GM12878 (cell line): ENCODE data around the gene CC2D1A. TPM values are rescaled to one million over a fixed set of nuclear protein-coding genes. Genes with fewer than 3 reads are reported as not detected.

Source experiments
- ATAC-seq: fragments of 200-7000 bp; cut with Tn5 transposase; 3 replicates; pipeline ENCODE4 v1.9.1; 2020; ENCODE audit warnings: mild to moderate bottlenecking, moderate library complexity
- BruUV-seq: library from RNA; stranded (reverse); fragments of 400-500 nt; replicated peaks from 2 replicates; lab custom pipeline; 2021; lab: Mats Ljungman, UMichigan
- CTCF ChIA-PET: fragments of 300-600 bp; sonication (Branson Sonifier 250); formaldehyde crosslinking; extraction: SDS; loops from one replicate; lab custom pipeline; 2021; ENCODE audit warnings: inconsistent platforms; lab: Yijun Ruan, JAX
- POLR2A ChIA-PET: fragments of 350-600 bp; formaldehyde crosslinking; extraction: SDS; loops from one replicate; lab custom pipeline; 2021; ENCODE audit warnings: inconsistent platforms; lab: Charles Lee
- RAD21 ChIA-PET: fragments of 300-600 bp; sonication (Branson Sonifier 250); formaldehyde crosslinking; loops from one replicate; lab custom pipeline; 2023; ENCODE audit warnings: antibody characterized with exemption; ENCODE audit not compliant: unreplicated experiment; lab: Charles Lee
- SMC1A ChIA-PET: fragments of 300-600 bp; sonication (Branson Sonifier 250); formaldehyde crosslinking; loops from one replicate; lab custom pipeline; 2023; ENCODE audit not compliant: unreplicated experiment, uncharacterized antibody; lab: Charles Lee
- DNase-seq: peaks from one replicate; pipeline ENCODE4 v3.0.0-alpha.2; 2011; ENCODE audit warnings: low read depth, low spot score
- FAIRE-seq: peaks from 3 replicates; lab custom pipeline; 2011; peaks lifted over from hg19 to GRCh38; lab: Jason Lieb, UNC
- H2AFZ ChIP-seq: 2 replicates; pipeline ENCODE4 v1.6.0; 2011; ENCODE audit warnings: low read depth, low read length, control low read depth; ENCODE audit not compliant: control insufficient read depth
- H3K27ac ChIP-seq: 2 replicates; pipeline ENCODE4 v1.5.1; 2011; ENCODE audit warnings: control low read depth; ENCODE audit not compliant: control insufficient read depth, insufficient read depth
- H3K27me3 ChIP-seq, 2 experiments: replicated peaks in 1 of 2; 2 replicates each; pipeline versions ENCODE4 v1.6.0 to v1.6.1; 2011; ENCODE audit warnings: low read length in 1 of 2; ENCODE audit not compliant: control insufficient read depth in 2 of 2, insufficient read depth in 2 of 2
- H3K36me3 ChIP-seq, 2 experiments: 2 replicates each; pipeline ENCODE4 v1.5.1; 2011; ENCODE audit warnings: low read length in 1 of 2; ENCODE audit not compliant: control insufficient read depth in 2 of 2, insufficient read depth in 2 of 2
- H3K4me1 ChIP-seq: 2 replicates; pipeline ENCODE4 v1.6.1; 2011; ENCODE audit warnings: mild to moderate bottlenecking, low read length, moderate library complexity, mixed read lengths; ENCODE audit not compliant: control insufficient read depth, insufficient read depth
- H3K4me2 ChIP-seq: 2 replicates; pipeline ENCODE4 v1.6.0; 2011; ENCODE audit warnings: control low read depth; ENCODE audit not compliant: control insufficient read depth, insufficient read depth
- H3K4me3 ChIP-seq: fragments of 200-600 bp; sonication (generic); 2 replicates; pipeline ENCODE4 v1.5.1; 2016
- H3K79me2 ChIP-seq: 2 replicates; pipeline ENCODE4 v1.6.0; 2011; ENCODE audit warnings: low read length; ENCODE audit not compliant: control insufficient read depth, insufficient read depth
- H3K9ac ChIP-seq: 2 replicates; pipeline ENCODE4 v1.8.0; 2011; ENCODE audit warnings: low read length, control low read depth, mixed read lengths; ENCODE audit not compliant: control insufficient read depth, insufficient read depth
- H3K9me3 ChIP-seq: replicated peaks from 3 replicates; pipeline ENCODE4 v1.5.1; 2011; ENCODE audit warnings: mild to moderate bottlenecking, low read length; ENCODE audit not compliant: control insufficient read depth, insufficient read depth
- H4K20me1 ChIP-seq: 2 replicates; pipeline ENCODE4 v1.6.0; 2011; ENCODE audit not compliant: control insufficient read depth, insufficient read depth
- CBFB ChIP-seq: IDR thresholded peaks from 2 replicates; pipeline ENCODE4 v1.6.1; 2016; ENCODE audit warnings: antibody characterized with exemption, low read depth
- DPF2 ChIP-seq: fragments of 450-650 bp; IDR thresholded peaks from 2 replicates; pipeline ENCODE4 v1.6.1; 2017; ENCODE audit warnings: mild to moderate bottlenecking
- E2F8 ChIP-seq: fragments of 450-650 bp; IDR thresholded peaks from 2 replicates; pipeline ENCODE4 v1.6.1; 2018; ENCODE audit warnings: mild to moderate bottlenecking, low read depth, moderate library complexity; ENCODE audit not compliant: partially characterized antibody
- FOS ChIP-seq: IDR thresholded peaks from 3 replicates; pipeline ENCODE4 v1.6.1; 2011; ENCODE audit warnings: borderline replicate concordance; ENCODE audit not compliant: insufficient read length; ENCODE audit errors: extremely low read depth
- LARP7 ChIP-seq: fragments of 450-650 bp; IDR thresholded peaks from 2 replicates; pipeline ENCODE4 v1.6.1; 2017; ENCODE audit warnings: mild to moderate bottlenecking
- MYB ChIP-seq: fragments of 150-350 bp; IDR thresholded peaks from 2 replicates; pipeline ENCODE4 v1.6.1; 2014; ENCODE audit warnings: mild to moderate bottlenecking, low read depth, low read length, borderline replicate concordance
- SMARCA5 ChIP-seq: fragments of 450-650 bp; IDR thresholded peaks from 2 replicates; pipeline ENCODE4 v1.6.1; 2017; ENCODE audit warnings: mild to moderate bottlenecking
- TAF1 ChIP-seq: IDR thresholded peaks from 2 replicates; pipeline ENCODE4 v1.6.1; 2011; ENCODE audit warnings: mild to moderate bottlenecking, low read depth, low read length, borderline replicate concordance
- YY1 ChIP-seq: IDR thresholded peaks from 2 replicates; pipeline ENCODE4 v1.6.1; 2011; ENCODE audit warnings: low read depth, mild to moderate bottlenecking, low read length
- ZNF687 ChIP-seq: fragments of 450-650 bp; IDR thresholded peaks from 2 replicates; pipeline ENCODE4 v1.6.1; 2017; ENCODE audit warnings: mild to moderate bottlenecking, moderate library complexity
- WGBS: methylation state at CpG from one replicate; pipeline ENCODE4 v1.1.6; 2016; ENCODE audit warnings: low lambda C conversion rate; ENCODE audit not compliant: insufficient replicate concordance, insufficient coverage; ENCODE audit errors: missing lambda C conversion rate; 5-methylcytosine and 5-hydroxymethylcytosine counted together
- in situ Hi-C: fragments of 300-500 bp; cut with MboI; formaldehyde crosslinking; loops from 9 replicates; pipeline ENCODE4 v1.14.3; 2018; ENCODE audit warnings: mixed read lengths
- intact Hi-C: fragments of 100-400 bp; cut with micrococcal nuclease; formaldehyde crosslinking; loops from one replicate; pipeline ENCODE4 v1.14.2; 2022; ENCODE audit not compliant: unreplicated experiment
- polyA plus RNA-seq, 11 experiments: library from polyadenylated mRNA; depleted of rRNA in 4 of 11; unstranded in 6 of 11; stranded (reverse) in 5 of 11; fragments of >200 nt; fragmentation: Nextera tagmentation in 4 of 11; fragmentation: Illumina TruSeq in 1 of 11; extraction: Ambion mirVana in 4 of 11; extraction: Trizol in 1 of 11; gene quantifications; 1 replicate in 1 of 11; 2 replicates in 10 of 11; pipeline versions ENCODE4 v1.2.1 to v1.2.3, GENCODE V29; 2011 to 2016; ENCODE audit warnings: inconsistent platforms in 2 of 11, missing spikeins in 2 of 11, low read depth in 1 of 11
- total RNA-seq, 4 experiments: library from RNA; depleted of rRNA in 3 of 4; stranded (reverse); fragments of >200 nt in 3 of 4; fragmentation: Illumina TruSeq in 1 of 4; extraction: Trizol in 1 of 4; gene quantifications; 2 replicates each; pipeline versions ENCODE4 v1.2.1 to v1.2.3, GENCODE V29; 2013 to 2021
- TF ChIP-seq, protein P1 (sequence below): IDR thresholded peaks from 2 replicates; pipeline ENCODE4 v1.6.1; 2011; ENCODE audit warnings: low read depth, mild to moderate bottlenecking, low read length, moderate library complexity, borderline replicate concordance; ENCODE audit errors: extremely low read depth
- TF ChIP-seq, protein P2 (sequence below): fragments of 450-650 bp; IDR thresholded peaks from 2 replicates; pipeline ENCODE4 v1.6.1; 2017; ENCODE audit warnings: mild to moderate bottlenecking, moderate library complexity

The CC2D1A gene
- total and polyA plus RNA-seq, 10 of the 15 experiments (the other 5 are each of a cell fraction or from before 2014, with no cell fraction given): 0.13 to 36.1 (median 16.1) TPM

GRCh38 chr19:13861392-13861713 lies 44.6 kb upstream of the CC2D1A start:
- Histone ChIP-seq H3K36me3 (no peaks in the 10 kb centered on the region), H3K4me2 (peak overlapping the region; percentile 98), H3K4me3 (peak overlapping the region; percentile 74), H3K79me2 (no peaks in the 10 kb centered on the region), H3K27ac (peak overlapping the region; percentile 99), H3K9me3 (no peaks in the 10 kb centered on the region; the same call in 2 of the 3 replicates), H3K27me3 (peaks cover 0 to 1% of the 10 kb centered on the region in 2 experiments; a peak in 2 of 4 replicates), H4K20me1 (no peaks in the 10 kb centered on the region), H3K9ac (peak overlapping the region; percentile 96), H3K4me1 (peaks cover 8% of the 10 kb centered on the region), H2AFZ (peak overlapping the region; percentile 87)
- DNase-seq: no peak
- WGBS: 1% methylated on average over 11 of the region's 11 CpGs
- in situ Hi-C loops (loop anchor here (5.0 kb wide), 3 partner anchors 79 to 584 kb away; no protein-coding TSS in a partner anchor), intact Hi-C loops (loop anchor here (1.0 to 5.0 kb wide), 3 partner anchors 14 to 584 kb away; no protein-coding TSS in a partner anchor)
- ChIA-PET CTCF (interaction anchor here (0.6 to 4.6 kb wide), 21 partner anchors 9 to 265 kb away, joined by 3 to 136 read pairs (median 6); partner anchors contain the start of genes MISP3 and ZSWIM4), SMC1A (interaction anchor here (0.5 to 4.6 kb wide), 17 partner anchors 9 to 829 kb away, joined by 3 to 65 read pairs (median 13); partner anchors contain the start of genes C19orf53 and ZSWIM4), POLR2A (interaction anchor here (0.5 to 8.5 kb wide), 15 partner anchors 9 to 708 kb away, joined by 3 to 85 read pairs (median 8); partner anchors contain the start of genes C19orf53 and ZSWIM4), RAD21 (interaction anchor here (0.9 to 6.2 kb wide), 19 partner anchors 9 to 589 kb away, joined by 3 to 70 read pairs (median 16); partner anchors contain the start of genes C19orf53 and ZSWIM4)
- no peak for FAIRE-seq
- peak; percentile 70 for ATAC-seq
- BruUV-seq: TSS peak; percentile 96
- TF ChIP-seq ZNF687 (peak; percentile 74; the same call in 1 of the 2 replicates), SMARCA5 (peak; percentile 9; the same call in 1 of the 2 replicates), MYB (no peak), TAF1 (peak; percentile 36; the same call in 1 of the 2 replicates), LARP7 (peak; percentile 65; the same call in 1 of the 2 replicates), E2F8 (no peak), FOS (no peak), YY1 (peak; percentile 92), CBFB (no peak), DPF2 (no peak)
- TF ChIP-seq, protein P1, sequence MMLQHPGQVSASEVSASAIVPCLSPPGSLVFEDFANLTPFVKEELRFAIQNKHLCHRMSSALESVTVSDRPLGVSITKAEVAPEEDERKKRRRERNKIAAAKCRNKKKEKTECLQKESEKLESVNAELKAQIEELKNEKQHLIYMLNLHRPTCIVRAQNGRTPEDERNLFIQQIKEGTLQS: no peak
- TF ChIP-seq, protein P2, sequence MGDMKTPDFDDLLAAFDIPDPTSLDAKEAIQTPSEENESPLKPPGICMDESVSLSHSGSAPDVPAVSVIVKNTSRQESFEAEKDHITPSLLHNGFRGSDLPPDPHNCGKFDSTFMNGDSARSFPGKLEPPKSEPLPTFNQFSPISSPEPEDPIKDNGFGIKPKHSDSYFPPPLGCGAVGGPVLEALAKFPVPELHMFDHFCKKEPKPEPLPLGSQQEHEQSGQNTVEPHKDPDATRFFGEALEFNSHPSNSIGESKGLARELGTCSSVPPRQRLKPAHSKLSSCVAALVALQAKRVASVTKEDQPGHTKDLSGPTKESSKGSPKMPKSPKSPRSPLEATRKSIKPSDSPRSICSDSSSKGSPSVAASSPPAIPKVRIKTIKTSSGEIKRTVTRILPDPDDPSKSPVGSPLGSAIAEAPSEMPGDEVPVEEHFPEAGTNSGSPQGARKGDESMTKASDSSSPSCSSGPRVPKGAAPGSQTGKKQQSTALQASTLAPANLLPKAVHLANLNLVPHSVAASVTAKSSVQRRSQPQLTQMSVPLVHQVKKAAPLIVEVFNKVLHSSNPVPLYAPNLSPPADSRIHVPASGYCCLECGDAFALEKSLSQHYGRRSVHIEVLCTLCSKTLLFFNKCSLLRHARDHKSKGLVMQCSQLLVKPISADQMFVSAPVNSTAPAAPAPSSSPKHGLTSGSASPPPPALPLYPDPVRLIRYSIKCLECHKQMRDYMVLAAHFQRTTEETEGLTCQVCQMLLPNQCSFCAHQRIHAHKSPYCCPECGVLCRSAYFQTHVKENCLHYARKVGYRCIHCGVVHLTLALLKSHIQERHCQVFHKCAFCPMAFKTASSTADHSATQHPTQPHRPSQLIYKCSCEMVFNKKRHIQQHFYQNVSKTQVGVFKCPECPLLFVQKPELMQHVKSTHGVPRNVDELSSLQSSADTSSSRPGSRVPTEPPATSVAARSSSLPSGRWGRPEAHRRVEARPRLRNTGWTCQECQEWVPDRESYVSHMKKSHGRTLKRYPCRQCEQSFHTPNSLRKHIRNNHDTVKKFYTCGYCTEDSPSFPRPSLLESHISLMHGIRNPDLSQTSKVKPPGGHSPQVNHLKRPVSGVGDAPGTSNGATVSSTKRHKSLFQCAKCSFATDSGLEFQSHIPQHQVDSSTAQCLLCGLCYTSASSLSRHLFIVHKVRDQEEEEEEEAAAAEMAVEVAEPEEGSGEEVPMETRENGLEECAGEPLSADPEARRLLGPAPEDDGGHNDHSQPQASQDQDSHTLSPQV: no peak
